Activated B cell treated with CpG ODN at 0.5 μM for 24 hours (primary cell): ENCODE data around the gene ECI1. TPM values are rescaled to one million over a fixed set of nuclear protein-coding genes. Genes with fewer than 3 reads are reported as not detected.

Experiments
- ATAC-seq: fragments of 200-7000 bp; cut with Tn5 transposase; one replicate; pipeline ENCODE4 v1.10.0; 2021; ENCODE audit warnings: low read depth, mild to moderate bottlenecking, moderate library complexity
- CTCF ChIA-PET: fragments of 350-600 bp; sonication (Branson Sonifier 250); formaldehyde crosslinking; loops from one replicate; lab custom pipeline; 2021; ENCODE audit warnings: antibody characterized with exemption; lab: Charles Lee
- POLR2A ChIA-PET: fragments of 350-600 bp; sonication (Branson Sonifier 250); formaldehyde crosslinking; loops from one replicate; lab custom pipeline; 2021; ENCODE audit warnings: antibody characterized with exemption; lab: Charles Lee
- DNase-seq: peaks from one replicate; pipeline ENCODE4 v3.0.0; 2022
- H3K27ac Mint-ChIP-seq: one replicate; pipeline ENCODE4 v1.8.0; 2020; ENCODE audit warnings: mixed read lengths
- H3K27me3 Mint-ChIP-seq: one replicate; pipeline ENCODE4 v1.8.0; 2021; ENCODE audit warnings: mixed read lengths
- H3K36me3 Mint-ChIP-seq: one replicate; pipeline ENCODE4 v1.8.0; 2021; ENCODE audit warnings: low read depth, mixed read lengths
- H3K4me1 Mint-ChIP-seq: one replicate; pipeline ENCODE4 v1.8.0; 2021; ENCODE audit warnings: mixed read lengths
- H3K4me3 Mint-ChIP-seq: one replicate; pipeline ENCODE4 v1.8.0; 2020; ENCODE audit warnings: mild to moderate bottlenecking, mixed read lengths
- H3K9me3 Mint-ChIP-seq: one replicate; pipeline ENCODE4 v1.8.0; 2020; ENCODE audit warnings: mixed read lengths
- intact Hi-C: fragments of 100-400 bp; cut with micrococcal nuclease; formaldehyde crosslinking; loops from one replicate; pipeline ENCODE4 v1.15.1; 2024
- total RNA-seq: library from RNA; stranded (reverse); gene quantifications from 2 replicates; pipeline ENCODE4 v1.2.3, GENCODE V29; 2022
- TF ChIP-seq, protein P1 (sequence below): fragments of 200-600 bp; IDR thresholded peaks from one replicate; pipeline ENCODE4 v1.8.0; 2022; ENCODE audit warnings: antibody characterized with exemption, mild to moderate bottlenecking

ECI1 gene
- total RNA-seq, 1 donor from 2014 or later = 38.1 TPM

DNA sequence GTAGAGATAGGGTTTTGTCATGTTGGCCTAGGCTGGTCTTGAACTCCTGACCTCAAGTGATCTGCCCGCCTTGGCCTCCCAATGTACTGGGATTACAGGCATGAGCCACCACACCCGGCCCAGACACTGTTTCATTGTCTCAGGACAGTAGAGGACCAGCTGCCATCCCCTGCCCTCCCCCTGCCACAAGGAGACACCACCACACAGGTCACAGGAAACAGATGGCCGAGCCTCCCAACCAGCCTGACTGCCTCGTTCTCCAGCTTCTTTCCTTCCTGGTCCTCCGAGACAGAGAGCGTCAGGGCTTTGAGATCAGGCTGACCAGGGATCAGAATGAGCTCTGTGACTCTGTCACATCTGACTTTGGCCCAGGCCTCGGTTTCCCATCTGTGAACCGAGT, 37.3 kb upstream of the ECI1 start:
- TF ChIP-seq, protein P1, sequence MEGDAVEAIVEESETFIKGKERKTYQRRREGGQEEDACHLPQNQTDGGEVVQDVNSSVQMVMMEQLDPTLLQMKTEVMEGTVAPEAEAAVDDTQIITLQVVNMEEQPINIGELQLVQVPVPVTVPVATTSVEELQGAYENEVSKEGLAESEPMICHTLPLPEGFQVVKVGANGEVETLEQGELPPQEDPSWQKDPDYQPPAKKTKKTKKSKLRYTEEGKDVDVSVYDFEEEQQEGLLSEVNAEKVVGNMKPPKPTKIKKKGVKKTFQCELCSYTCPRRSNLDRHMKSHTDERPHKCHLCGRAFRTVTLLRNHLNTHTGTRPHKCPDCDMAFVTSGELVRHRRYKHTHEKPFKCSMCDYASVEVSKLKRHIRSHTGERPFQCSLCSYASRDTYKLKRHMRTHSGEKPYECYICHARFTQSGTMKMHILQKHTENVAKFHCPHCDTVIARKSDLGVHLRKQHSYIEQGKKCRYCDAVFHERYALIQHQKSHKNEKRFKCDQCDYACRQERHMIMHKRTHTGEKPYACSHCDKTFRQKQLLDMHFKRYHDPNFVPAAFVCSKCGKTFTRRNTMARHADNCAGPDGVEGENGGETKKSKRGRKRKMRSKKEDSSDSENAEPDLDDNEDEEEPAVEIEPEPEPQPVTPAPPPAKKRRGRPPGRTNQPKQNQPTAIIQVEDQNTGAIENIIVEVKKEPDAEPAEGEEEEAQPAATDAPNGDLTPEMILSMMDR = no peak
- Mint-ChIP-seq H3K27ac (no peak overlapping the region), H3K36me3 (no peaks in the 10 kb centered on the region), H3K27me3 (no peaks in the 10 kb centered on the region), H3K9me3 (no peaks in the 10 kb centered on the region), H3K4me1 (no peaks in the 10 kb centered on the region), H3K4me3 (no peak overlapping the region)
- ATAC-seq (no peak), DNase-seq (no peak)
- CTCF ChIA-PET = no interaction called here
- intact Hi-C loops = no loop called here
- POLR2A ChIA-PET = no interaction called here

DNA sequence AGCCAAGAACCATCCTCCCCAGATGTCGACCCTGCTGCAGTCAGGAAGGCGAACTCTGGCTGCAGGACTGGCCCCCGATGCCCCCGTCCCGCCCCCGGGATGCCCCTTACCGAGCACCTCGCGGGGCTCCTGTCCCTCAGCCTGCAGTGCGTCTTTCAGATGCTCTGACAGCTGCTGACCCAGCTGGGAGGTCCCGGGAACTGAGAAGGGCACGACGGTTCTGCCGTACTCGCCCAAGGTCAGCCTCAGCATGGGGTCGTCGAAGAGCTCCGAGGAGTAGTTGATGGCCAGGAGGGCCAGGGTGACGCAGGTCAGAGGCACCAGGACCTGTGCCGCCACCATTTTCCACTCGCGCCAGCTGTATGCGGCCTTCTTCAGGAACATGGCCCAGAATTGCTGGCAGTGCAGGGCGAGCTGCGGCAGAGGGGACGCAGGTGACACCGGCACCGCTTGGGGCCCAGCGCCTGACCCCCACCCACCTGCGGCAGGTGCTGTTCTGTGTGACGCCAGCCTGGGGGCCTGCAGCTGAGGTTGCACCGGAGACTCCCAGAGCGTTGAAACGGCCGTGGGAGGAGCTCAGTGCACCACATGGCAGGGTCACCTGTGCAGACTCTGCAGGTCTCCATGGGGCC, 36.6 kb upstream of the ECI1 start:
- H3K27ac Mint-ChIP-seq = no peak overlapping the region
- H3K4me3 Mint-ChIP-seq = no peak overlapping the region
- ATAC-seq (no peak), DNase-seq (no peak)
- no peaks in the 10 kb centered on the region for H3K4me1 Mint-ChIP-seq
- intact Hi-C loops = no loop called here
- TF ChIP-seq, protein P1 = no peak
- no peaks in the 10 kb centered on the region for H3K27me3 Mint-ChIP-seq
- H3K9me3 Mint-ChIP-seq = no peaks in the 10 kb centered on the region
- POLR2A ChIA-PET = no interaction called here
- H3K36me3 Mint-ChIP-seq = no peaks in the 10 kb centered on the region
- CTCF ChIA-PET = no interaction called here

DNA sequence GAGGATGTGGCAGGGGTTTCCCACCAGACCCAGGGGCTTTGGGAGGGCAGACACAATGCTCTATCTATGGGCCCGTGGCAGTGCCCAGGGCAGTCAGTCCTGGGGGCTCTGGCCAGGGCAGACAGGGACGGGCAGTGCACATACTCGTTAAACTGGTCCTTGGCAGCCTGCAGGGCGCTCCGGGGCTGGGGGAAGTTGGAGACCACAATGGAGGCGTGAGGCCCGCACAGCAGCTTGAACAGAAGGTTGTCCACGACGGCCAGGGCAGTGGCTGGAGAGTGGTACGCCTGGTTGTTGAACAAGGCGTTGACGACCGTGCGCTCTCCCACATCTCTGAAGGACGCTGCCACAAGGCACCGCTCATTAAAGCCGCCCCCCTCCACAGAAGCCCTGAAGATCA, 35.2 kb upstream of the ECI1 start:
- ATAC-seq (no peak), DNase-seq (no peak)
- H3K27me3 Mint-ChIP-seq = no peaks in the 10 kb centered on the region
- no peaks in the 10 kb centered on the region for H3K4me1 Mint-ChIP-seq
- ChIA-PET POLR2A (no interaction called here), CTCF (no interaction called here)
- H3K27ac Mint-ChIP-seq = no peak overlapping the region
- no peaks in the 10 kb centered on the region for H3K9me3 Mint-ChIP-seq
- intact Hi-C loops = no loop called here
- no peak overlapping the region for H3K4me3 Mint-ChIP-seq
- H3K36me3 Mint-ChIP-seq = no peaks in the 10 kb centered on the region
- TF ChIP-seq, protein P1 = no peak

DNA sequence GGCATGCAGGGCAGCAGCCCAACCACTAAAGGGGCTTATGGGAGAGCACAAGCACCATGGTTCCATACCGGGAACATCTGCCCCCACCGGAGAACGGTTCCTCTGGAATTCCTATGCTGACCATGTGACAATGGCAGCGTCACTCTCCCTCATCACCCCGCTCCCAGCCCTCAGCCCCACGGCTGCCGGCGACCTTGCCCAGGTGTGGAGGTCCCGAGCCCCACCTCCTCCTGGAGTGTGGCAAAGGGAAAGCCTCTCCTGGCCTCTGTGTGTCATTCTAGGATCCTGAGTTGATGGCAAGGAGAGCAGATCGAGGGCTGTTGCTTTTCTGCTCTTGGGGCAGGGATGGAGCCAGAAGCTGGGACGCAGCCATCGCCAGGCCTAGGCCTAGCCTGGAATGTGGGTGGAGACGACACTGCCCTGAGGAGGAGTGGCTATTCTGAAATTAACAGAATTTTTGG, 34.4 kb upstream of the ECI1 start:
- ChIA-PET POLR2A (no interaction called here), CTCF (no interaction called here)
- no peaks in the 10 kb centered on the region for H3K36me3 Mint-ChIP-seq
- no peak for ATAC-seq
- intact Hi-C loops = no loop called here
- no peaks in the 10 kb centered on the region for H3K9me3 Mint-ChIP-seq
- H3K27me3 Mint-ChIP-seq = no peaks in the 10 kb centered on the region
- no peak overlapping the region for H3K27ac Mint-ChIP-seq
- TF ChIP-seq, protein P1 = no peak
- H3K4me3 Mint-ChIP-seq = no peak overlapping the region
- no peaks in the 10 kb centered on the region for H3K4me1 Mint-ChIP-seq
- DNase-seq = no peak

DNA sequence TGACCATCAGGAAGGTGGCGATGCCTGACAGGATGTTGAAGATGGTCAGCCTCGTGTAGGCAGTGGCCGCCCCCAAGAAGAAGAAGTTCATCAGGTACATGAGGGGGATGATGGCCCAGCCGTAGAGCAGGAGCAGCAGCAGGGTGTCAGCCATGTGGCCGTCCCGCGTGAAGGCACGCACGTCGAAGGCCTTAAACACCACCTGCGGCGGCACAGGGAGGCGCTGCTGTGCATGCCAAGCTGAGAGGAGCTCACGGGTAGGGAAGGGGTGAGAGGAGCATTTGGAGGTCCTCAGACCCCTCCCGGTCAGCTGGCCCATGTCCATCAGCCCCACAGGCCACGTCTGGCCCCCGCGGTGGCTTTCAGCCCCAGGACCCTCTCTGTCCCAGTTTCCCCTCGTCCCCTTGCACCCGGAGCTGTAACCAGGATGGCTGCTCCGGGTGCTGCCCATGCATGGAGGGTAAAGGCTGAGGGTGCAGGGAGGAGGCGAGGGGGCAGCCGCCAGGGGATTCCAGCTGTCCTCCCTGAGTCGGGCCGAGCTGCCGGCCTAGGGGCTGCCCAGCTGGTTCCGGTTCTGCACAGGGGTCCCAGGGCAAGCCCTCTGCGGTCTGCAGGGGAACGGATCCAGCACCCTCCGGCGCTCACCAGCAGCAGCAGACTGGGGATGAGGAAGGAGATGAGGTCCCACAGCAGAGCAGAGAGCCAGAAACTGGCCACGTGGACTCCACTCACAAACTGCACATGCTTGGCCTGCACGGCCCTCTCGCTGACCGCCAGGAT, 33.6 kb upstream of the ECI1 start:
- CTCF ChIA-PET = no interaction called here
- Mint-ChIP-seq H3K36me3 (no peaks in the 10 kb centered on the region), H3K27me3 (no peaks in the 10 kb centered on the region), H3K9me3 (no peaks in the 10 kb centered on the region), H3K4me3 (no peak overlapping the region), H3K4me1 (no peaks in the 10 kb centered on the region), H3K27ac (no peak overlapping the region)
- DNase-seq (no peak), ATAC-seq (no peak)
- intact Hi-C loops = no loop called here
- POLR2A ChIA-PET = no interaction called here
- TF ChIP-seq, protein P1 = no peak
